ENCODE data around the gene OSTF1.

- no peak for TF ChIP-seq CTCF (IDR thresholded peaks at IDR 0.05)
- TF ChIP-seq POLR2A (IDR thresholded peaks at IDR 0.05; ENCODE audit: low read depth): no peak
These were observed 51.9 kb downstream of the OSTF1 start for GRCh38 chr9:75140261-75140660.

Measured in esophagus muscularis mucosa (tissue), 3 donors.